H9 (cell line): ENCODE results near the gene DEPDC1B. TPM values are rescaled to one million over a fixed set of nuclear protein-coding genes. Genes with fewer than 3 reads are reported as not detected.

ENCODE experiments used
- DNase-seq: peaks from one replicate; pipeline ENCODE4 v3.0.0-alpha.2; 2017
- H2AFZ ChIP-seq: one replicate; pipeline ENCODE4 v1.6.1; 2013; ENCODE audit warnings: mild to moderate bottlenecking, low read length, control low read depth, moderate library complexity
- H2AK5ac ChIP-seq: 2 replicates; pipeline ENCODE4 v1.6.1; 2013; ENCODE audit warnings: low read length, control low read depth, mixed read lengths; ENCODE audit not compliant: insufficient read length
- H2BK120ac ChIP-seq: one replicate; pipeline ENCODE4 v1.6.1; 2013; ENCODE audit warnings: low read depth, mild to moderate bottlenecking, low read length, control low read depth, inconsistent platforms; ENCODE audit not compliant: poor library complexity, severe bottlenecking
- H2BK12ac ChIP-seq: 2 replicates; pipeline ENCODE4 v1.6.1; 2013; ENCODE audit warnings: low read length, control low read depth, mixed read lengths, low read depth; ENCODE audit not compliant: insufficient read length
- H2BK15ac ChIP-seq: 2 replicates; pipeline ENCODE4 v1.6.1; 2013; ENCODE audit warnings: low read depth, low read length, control low read depth
- H2BK20ac ChIP-seq: one replicate; pipeline ENCODE4 v1.6.1; 2013; ENCODE audit warnings: low read depth, mild to moderate bottlenecking, low read length, control low read depth, inconsistent platforms; ENCODE audit not compliant: poor library complexity, severe bottlenecking
- H2BK5ac ChIP-seq: 2 replicates; pipeline ENCODE4 v1.6.1; 2013; ENCODE audit warnings: low read length, control low read depth, mixed read lengths; ENCODE audit not compliant: insufficient read length
- H3K14ac ChIP-seq: 2 replicates; pipeline ENCODE4 v1.6.1; 2013; ENCODE audit warnings: low read length, control low read depth; ENCODE audit not compliant: insufficient read depth
- H3K18ac ChIP-seq: 2 replicates; pipeline ENCODE4 v1.6.1; 2013; ENCODE audit warnings: low read depth, mild to moderate bottlenecking, mixed read lengths, low read length, control low read depth; ENCODE audit not compliant: insufficient read length
- H3K23ac ChIP-seq: 2 replicates; pipeline ENCODE4 v1.6.1; 2013; ENCODE audit warnings: low read length, control low read depth, mixed read lengths, low read depth; ENCODE audit not compliant: insufficient read length
- H3K23me2 ChIP-seq: 2 replicates; pipeline ENCODE4 v1.6.1; 2013; ENCODE audit warnings: low read depth, mild to moderate bottlenecking, mixed read lengths, low read length, control low read depth; ENCODE audit not compliant: insufficient read length, poor library complexity, severe bottlenecking
- H3K27ac ChIP-seq: 2 replicates; pipeline ENCODE4 v1.5.1; 2013; ENCODE audit warnings: low read length, control low read depth, mixed read lengths, low read depth; ENCODE audit not compliant: insufficient read length
- H3K27me3 ChIP-seq: 2 replicates; pipeline ENCODE4 v1.6.1; 2013; ENCODE audit warnings: low read length, control low read depth, inconsistent platforms; ENCODE audit not compliant: insufficient read depth
- H3K4ac ChIP-seq: 2 replicates; pipeline ENCODE4 v1.6.1; 2013; ENCODE audit warnings: low read depth, mild to moderate bottlenecking, control low read depth, inconsistent platforms, low read length, moderate library complexity
- H3K4me1 ChIP-seq: 2 replicates; pipeline ENCODE4 v1.6.1; 2013; ENCODE audit warnings: low read length, control low read depth, inconsistent platforms; ENCODE audit not compliant: insufficient read depth
- H3K4me2 ChIP-seq: 2 replicates; pipeline ENCODE4 v1.6.1; 2013; ENCODE audit warnings: low read length, control low read depth, mixed read lengths; ENCODE audit not compliant: insufficient read length, insufficient read depth
- H3K56ac ChIP-seq: 2 replicates; pipeline ENCODE4 v1.6.1; 2013; ENCODE audit warnings: low read depth, mild to moderate bottlenecking, mixed read lengths, low read length, control low read depth; ENCODE audit not compliant: insufficient read length
- H3K79me1 ChIP-seq: 2 replicates; pipeline ENCODE4 v1.6.1; 2013; ENCODE audit warnings: low read depth, mild to moderate bottlenecking, moderate library complexity, low read length, control low read depth, inconsistent platforms; ENCODE audit not compliant: insufficient read depth, poor library complexity, severe bottlenecking
- H3K79me2 ChIP-seq: 2 replicates; pipeline ENCODE4 v1.6.1; 2013; ENCODE audit warnings: low read length, control low read depth, inconsistent platforms; ENCODE audit not compliant: insufficient read depth
- H3K9ac ChIP-seq: 2 replicates; pipeline ENCODE4 v1.6.1; 2013; ENCODE audit warnings: low read length, control low read depth, mixed read lengths; ENCODE audit not compliant: insufficient read length; ENCODE audit errors: extremely low read depth
- H3K9me3 ChIP-seq: one replicate; pipeline ENCODE4 v1.6.1; 2013; ENCODE audit warnings: low read depth, low read length, inconsistent platforms; ENCODE audit not compliant: control insufficient read depth
- H3T11ph ChIP-seq: one replicate; pipeline ENCODE4 v1.6.1; 2013; ENCODE audit warnings: mild to moderate bottlenecking, low read length, control low read depth, inconsistent platforms
- H4K20me1 ChIP-seq: one replicate; pipeline ENCODE4 v1.6.1; 2013; ENCODE audit not compliant: control insufficient read depth, insufficient read length, insufficient read depth
- H4K5ac ChIP-seq: 2 replicates; pipeline ENCODE4 v1.6.1; 2013; ENCODE audit warnings: low read depth, mild to moderate bottlenecking, mixed read lengths, low read length, control low read depth; ENCODE audit not compliant: insufficient read length
- H4K8ac ChIP-seq: replicated peaks from 2 replicates; pipeline ENCODE4 v1.6.1; 2013; ENCODE audit warnings: low read length, control low read depth, mixed read lengths, low read depth; ENCODE audit not compliant: insufficient read length
- H4K91ac ChIP-seq: 2 replicates; pipeline ENCODE4 v1.6.1; 2013; ENCODE audit warnings: low read depth, mild to moderate bottlenecking, moderate library complexity, mixed read lengths, low read length, control low read depth; ENCODE audit not compliant: insufficient read length
- H3K27ac Mint-ChIP-seq, 3 experiments: 2 replicates in 2 of 3; 3 replicates in 1 of 3; pipeline ENCODE4 v1.8.0; 2020 to 2021; ENCODE audit warnings: mixed read lengths in 3 of 3, mild to moderate bottlenecking in 1 of 3, moderate library complexity in 1 of 3
- H3K27me3 Mint-ChIP-seq: 2 replicates; pipeline ENCODE4 v1.8.0; 2021; ENCODE audit warnings: low read depth, mild to moderate bottlenecking, moderate library complexity, mixed read lengths
- H3K36me3 Mint-ChIP-seq, 3 experiments: 2 replicates in 2 of 3; 3 replicates in 1 of 3; pipeline ENCODE4 v1.8.0; 2020 to 2021; ENCODE audit warnings: low read depth in 3 of 3, mixed read lengths in 3 of 3; ENCODE audit not compliant: insufficient read depth in 1 of 3
- H3K4me1 Mint-ChIP-seq, 2 experiments: 2 replicates each; pipeline ENCODE4 v1.8.0; 2020; ENCODE audit warnings: mixed read lengths in 2 of 2
- H3K4me3 Mint-ChIP-seq, 2 experiments: 2 replicates in 1 of 2; 3 replicates in 1 of 2; pipeline ENCODE4 v1.8.0; 2020 to 2021; ENCODE audit warnings: mild to moderate bottlenecking in 2 of 2, mixed read lengths in 2 of 2, moderate library complexity in 1 of 2
- H3K9me3 Mint-ChIP-seq, 2 experiments: 2 replicates in 1 of 2; 3 replicates in 1 of 2; pipeline ENCODE4 v1.8.0; 2020; ENCODE audit warnings: mild to moderate bottlenecking in 2 of 2, mixed read lengths in 2 of 2, moderate library complexity in 1 of 2
- CTCF ChIP-seq: fragments of 200-600 bp; sonication (generic); conservative IDR thresholded peaks from 3 replicates; pipeline ENCODE4 v1.8.0; 2021; ENCODE audit warnings: antibody characterized with exemption, mild to moderate bottlenecking
- WGBS: extraction: QIAGEN DNeasy Blood & Tissue Kit; methylation state at CpG from one replicate; pipeline ENCODE4 v1.1.7; 2013; ENCODE audit warnings: missing lambda C conversion rate, low lambda C conversion rate, mixed read lengths; ENCODE audit not compliant: insufficient read length; ENCODE audit errors: extremely low coverage; 5-methylcytosine and 5-hydroxymethylcytosine counted together
- total RNA-seq: library from RNA; stranded (reverse); gene quantifications from 2 replicates; pipeline ENCODE4 v1.2.1, GENCODE V29; 2021

The DEPDC1B gene
- total RNA-seq, 1 experiment from 2014 or later, result 49.0 TPM

GRCh38 chr5:60738933-60739332 lies 39.0 kb upstream of the DEPDC1B start:
- Mint-ChIP-seq H3K36me3 (peaks cover 0 to 7% (median 0%) of the 10 kb centered on the region in 3 experiments; a peak in 3 of 7 replicates), H3K27me3 (peaks cover 12% of the 10 kb centered on the region), H3K27ac (no peak overlapping the region; a peak in 1 of 7 replicates), H3K4me1 (peaks cover 20 to 21% of the 10 kb centered on the region in 2 experiments), H3K9me3 (peaks cover 2 to 6% of the 10 kb centered on the region in 2 experiments; a peak in 1 of 5 replicates), H3K4me3 (no peak overlapping the region)
- Histone ChIP-seq H3T11ph (no peak overlapping the region), H3K4ac (no peak overlapping the region), H3K14ac (no peak overlapping the region), H4K91ac (no peak overlapping the region), H2BK5ac (no peak overlapping the region), H2BK120ac (no peak overlapping the region), H3K9me3 (no peaks in the 10 kb centered on the region), H2AFZ (no peak overlapping the region), H2AK5ac (no peak overlapping the region), H4K5ac (no peak overlapping the region), H2BK20ac (no peak overlapping the region), H4K20me1 (no peaks in the 10 kb centered on the region), H3K4me1 (no peaks in the 10 kb centered on the region), H3K27me3 (no peaks in the 10 kb centered on the region), H3K79me2 (no peaks in the 10 kb centered on the region), H3K56ac (no peak overlapping the region), H3K4me2 (no peak overlapping the region), H4K8ac (no peak overlapping the region), H2BK12ac (no peak overlapping the region), H2BK15ac (no peak overlapping the region), H3K23ac (no peak overlapping the region), H3K23me2 (no peaks in the 10 kb centered on the region), H3K18ac (no peak overlapping the region), H3K27ac (no peak overlapping the region), H3K79me1 (no peaks in the 10 kb centered on the region), H3K9ac (no peak overlapping the region)
- no peak for TF ChIP-seq CTCF
- DNase-seq, result no peak
- WGBS, result no CpG with 5 or more reads among the region's 3 CpGs
